GM18502 (cell line): ENCODE data around the gene CYCS.
"Not testable (repeated sequence)": the region's sequence is repeated elsewhere in the genome, so short reads cannot be mapped to it uniquely, and the experiment has no call there.

Experiments
- ATAC-seq: cut with Tn5 transposase; IDR thresholded peaks from one replicate; pipeline ENCODE4 v1.9.1; 2021; ENCODE audit warnings: mild to moderate bottlenecking; ENCODE audit not compliant: unreplicated experiment, poor library complexity

CYCS gene

DNA sequence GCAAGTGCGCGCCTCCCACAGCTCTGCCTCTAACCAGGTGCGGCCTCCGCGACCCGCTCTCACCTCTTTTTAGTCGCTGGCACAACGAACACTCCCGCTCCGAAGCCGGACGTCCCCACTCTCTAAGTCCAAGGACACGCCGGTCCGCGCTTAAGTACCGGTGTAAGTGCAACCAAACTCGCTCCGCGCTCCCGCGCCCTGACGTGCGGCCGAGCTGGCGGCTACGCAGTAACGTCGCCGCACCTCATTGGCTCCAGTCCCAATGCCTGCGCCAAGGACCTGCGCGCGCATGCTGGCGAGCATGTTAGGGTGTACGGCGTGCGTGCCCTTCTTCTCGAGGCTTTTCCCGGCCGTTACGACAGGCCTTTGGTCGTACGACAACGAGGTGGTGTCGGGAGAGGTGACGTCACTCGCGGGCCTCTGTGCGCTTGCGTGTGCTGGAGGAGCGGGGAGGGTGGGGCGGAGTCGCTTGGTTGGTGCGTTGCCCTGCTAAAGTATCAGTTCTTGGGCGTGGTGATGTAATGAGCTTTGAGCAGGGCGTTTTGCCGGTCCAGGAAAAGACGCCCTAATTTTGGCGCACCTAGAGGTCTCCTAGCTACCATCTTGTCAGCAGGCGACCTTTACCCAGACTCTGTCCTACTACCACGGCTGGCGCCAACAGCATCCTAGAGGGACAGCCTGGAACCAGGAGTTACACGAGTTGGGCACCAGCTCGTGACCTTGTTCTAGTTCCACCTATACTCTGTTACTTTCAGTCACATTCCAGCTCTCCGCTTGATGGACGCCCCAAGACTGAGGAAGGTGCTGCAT lies at the start of gene CYCS:
Gene CYCS (minus strand): TSS at position 124 of the 810 bp plus-strand sequence. CDS start 1,141 bp downstream, outside the sequence.
- ATAC-seq, result peak; percentile 94

DNA sequence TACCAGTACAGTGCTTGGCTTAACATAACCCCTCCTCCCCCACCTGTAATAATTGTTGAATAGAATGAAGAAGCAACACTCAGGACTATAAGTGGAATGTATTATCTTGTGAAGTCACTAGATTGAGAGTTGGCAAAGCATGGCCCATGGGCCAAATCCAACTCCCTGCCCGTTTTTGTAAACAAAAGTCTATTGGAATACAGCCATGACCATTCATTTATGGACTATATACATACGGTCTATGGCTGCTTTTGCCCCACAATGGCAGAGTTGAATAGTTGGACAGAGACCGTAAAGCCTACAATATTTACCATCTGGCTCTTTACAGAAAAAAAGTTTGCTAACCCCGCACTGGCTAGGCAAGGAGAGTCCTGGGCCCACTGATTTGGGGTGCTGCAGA lies 48.1 kb upstream of the CYCS start:
- no peak for ATAC-seq

DNA sequence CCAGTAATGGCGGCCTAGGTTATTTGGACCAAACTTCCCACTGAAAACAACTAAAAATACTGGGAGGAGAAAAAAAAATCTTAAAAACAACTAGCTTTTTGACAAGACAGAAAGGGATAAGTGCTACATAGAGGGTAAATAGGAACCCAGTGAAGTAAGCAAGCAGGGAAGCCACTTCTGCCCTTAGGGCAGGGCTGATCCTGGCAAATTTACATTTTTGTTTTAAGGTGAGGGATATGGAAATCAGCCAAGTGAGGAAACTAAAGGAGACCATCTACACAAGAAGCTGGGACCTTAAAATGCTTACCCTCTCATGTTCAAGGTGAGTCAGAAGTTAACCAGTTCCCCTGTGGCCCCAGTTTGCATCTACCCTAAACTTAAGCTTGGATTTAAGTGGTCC lies 46.5 kb upstream of the CYCS start:
- ATAC-seq, result no peak

DNA sequence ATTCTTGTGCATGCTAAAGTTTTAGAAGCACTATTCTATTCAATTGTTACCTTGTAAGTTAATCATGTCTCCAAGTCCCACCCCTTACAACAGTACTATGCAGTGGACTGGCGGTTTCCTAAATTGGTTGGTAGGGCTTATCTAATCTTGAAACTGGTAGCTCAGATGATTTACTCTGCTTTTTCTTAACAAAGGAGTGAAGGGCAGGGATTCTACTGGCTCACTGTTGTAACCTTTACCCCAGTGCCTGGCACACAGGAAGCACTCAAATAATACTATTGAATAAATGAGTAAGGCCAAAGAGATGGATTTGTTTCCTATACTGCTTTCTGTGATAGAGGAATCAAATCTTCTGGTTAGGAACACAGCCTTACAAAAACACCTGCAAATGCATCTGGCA lies 46.0 kb upstream of the CYCS start:
- ATAC-seq, result no peak

DNA sequence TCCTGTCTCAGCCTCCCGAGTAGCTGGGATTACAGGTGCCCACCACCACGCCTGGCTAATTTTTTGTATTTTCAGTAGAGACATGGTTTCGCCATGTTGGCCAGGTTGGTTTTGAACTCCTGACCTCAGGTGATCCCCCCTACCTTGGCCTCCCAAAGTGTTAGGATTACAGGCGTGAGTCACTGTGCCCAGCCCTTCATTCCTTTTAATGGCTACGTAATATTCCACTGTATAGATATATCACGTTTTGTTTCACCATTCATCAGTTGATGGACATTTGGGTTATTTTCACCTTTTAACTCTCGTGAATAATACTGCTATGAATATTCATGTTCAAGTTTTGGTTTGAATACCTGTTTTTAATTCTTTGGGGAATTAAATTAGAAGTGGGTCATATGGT lies 44.6 kb upstream of the CYCS start:
- no peak for ATAC-seq

DNA sequence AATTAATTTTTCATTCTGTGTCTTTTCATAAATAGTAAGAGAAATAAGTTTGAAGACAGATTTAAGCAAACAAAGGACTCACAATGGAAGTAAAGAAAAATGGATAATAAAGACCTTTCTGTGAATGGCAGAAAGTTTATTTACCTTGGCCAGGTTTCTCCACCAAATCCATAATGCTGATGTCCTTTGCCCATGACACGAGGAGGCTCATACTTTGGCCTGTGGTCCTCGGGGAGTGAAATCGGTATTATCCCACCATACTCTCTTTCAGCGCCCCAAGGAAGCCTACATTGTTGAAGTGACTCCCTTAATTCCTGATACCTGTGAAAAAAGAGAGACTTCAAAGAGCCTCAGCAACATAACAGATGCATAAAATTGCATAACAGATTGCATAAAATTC lies 43.1 kb upstream of the CYCS start:
- ATAC-seq, result no peak

DNA sequence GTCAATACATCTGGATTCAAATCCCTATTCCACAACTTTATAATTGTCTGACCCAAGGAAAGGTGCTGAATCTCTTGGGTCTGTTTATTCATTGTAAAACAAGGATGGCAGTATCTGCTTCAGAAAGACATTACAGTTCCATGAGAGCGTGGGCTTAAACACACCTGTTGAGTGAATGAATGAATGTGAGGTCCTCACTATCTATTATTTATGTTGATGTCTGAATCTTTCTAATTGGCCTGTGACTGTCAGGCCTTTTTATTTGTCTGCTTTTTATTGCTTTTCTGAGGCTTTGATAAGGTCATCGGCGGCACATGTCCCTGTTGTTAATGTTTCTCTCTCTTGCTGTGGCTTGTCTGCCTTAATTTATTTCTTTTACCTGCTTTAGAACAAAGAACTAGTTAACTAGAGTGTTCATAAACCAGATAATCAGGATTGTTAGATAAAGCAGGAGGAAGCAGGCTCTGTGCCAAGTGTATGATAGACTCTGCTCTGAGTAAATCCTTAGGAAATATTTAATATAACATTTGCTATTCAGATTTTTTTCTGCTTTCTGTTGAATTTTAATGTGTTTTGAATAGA lies 42.3 kb upstream of the CYCS start:
- no peak for ATAC-seq

DNA sequence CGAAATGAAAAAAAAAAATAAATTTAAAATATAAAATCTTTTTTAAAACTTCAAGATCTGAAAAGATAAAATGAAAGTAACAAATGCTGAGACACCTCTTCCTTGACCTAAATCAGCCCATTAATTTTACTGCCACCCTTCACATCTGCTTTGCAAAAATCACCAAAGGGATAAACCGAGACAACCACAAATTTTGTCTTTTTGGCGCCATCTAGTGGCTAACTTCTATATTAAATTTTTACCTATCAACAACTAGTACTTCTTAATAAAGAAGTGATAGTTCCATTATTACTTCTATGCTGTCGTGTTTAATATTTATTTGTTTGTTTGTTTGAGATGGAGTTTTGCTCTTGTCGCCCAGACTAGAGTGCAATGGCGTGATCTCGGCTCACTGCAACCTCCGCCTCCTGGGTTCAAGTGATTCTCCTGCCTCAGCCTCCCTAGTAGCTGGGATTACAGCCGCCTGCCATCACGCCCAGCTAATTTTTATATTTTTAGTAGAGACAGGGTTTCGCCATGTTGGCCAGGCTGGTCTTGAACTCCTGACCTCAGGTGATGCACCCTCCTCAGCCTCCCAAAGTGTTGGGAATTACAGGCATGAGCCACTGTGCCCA lies 35.0 kb upstream of the CYCS start:
- not testable (repeated sequence) for ATAC-seq

DNA sequence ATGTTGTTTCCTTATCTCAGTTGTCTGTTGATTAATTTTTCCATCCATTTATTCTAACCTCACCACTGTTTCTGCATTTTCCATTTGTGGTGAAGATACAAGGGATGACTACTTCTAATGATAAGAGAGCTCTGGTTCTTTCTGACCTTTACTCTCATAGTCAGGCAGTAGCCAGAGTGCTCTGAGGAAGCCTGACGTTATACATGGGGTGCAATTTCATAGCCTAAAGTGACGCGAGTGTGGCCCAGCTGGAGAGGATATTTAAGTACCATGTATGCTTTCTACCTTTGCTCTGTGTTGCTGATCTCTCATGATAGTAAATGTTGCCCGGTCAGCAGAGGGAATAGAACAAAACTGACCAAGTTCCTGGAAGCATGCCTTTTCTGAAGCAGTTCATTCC lies 33.9 kb upstream of the CYCS start:
- no peak for ATAC-seq

DNA sequence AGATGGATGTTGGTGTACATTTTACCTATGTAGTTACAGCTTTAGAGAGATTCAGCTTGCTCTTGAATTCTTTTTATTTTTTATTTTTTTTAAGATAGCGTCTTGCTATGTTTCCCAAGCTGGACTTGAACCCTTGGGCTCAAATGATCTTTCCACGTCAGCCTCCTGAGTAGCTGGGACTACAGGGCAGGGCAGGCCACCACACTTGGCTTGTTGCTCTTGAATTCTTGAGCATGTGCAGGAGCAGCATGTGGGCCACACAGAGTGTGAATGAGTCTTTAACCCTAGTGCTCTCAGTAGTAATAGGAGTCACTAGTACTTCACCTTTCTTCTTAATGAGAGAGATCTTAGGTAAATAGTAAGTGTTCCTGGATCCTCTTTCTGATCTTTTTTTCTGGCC lies 26.7 kb upstream of the CYCS start:
- ATAC-seq, result no peak

DNA sequence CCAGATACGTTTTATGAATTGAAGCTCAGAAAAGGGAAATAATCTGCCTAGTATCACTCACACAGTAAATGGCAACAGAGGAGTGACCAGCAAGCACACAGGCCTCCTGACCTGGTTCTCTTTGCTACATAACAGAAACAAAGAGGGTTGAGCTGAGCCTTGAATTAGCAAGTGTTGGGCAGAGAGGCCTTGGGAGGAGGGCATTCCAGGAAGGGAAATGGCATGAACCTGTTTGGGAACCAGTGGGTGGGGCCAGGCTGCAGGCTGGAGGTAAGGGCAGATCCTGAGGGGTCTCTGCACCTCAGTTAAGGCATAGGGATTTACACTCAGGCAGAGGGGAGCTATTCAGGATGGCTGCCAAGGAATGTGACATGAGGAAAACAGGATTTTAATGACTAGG lies 24.8 kb upstream of the CYCS start:
- ATAC-seq, result no peak

DNA sequence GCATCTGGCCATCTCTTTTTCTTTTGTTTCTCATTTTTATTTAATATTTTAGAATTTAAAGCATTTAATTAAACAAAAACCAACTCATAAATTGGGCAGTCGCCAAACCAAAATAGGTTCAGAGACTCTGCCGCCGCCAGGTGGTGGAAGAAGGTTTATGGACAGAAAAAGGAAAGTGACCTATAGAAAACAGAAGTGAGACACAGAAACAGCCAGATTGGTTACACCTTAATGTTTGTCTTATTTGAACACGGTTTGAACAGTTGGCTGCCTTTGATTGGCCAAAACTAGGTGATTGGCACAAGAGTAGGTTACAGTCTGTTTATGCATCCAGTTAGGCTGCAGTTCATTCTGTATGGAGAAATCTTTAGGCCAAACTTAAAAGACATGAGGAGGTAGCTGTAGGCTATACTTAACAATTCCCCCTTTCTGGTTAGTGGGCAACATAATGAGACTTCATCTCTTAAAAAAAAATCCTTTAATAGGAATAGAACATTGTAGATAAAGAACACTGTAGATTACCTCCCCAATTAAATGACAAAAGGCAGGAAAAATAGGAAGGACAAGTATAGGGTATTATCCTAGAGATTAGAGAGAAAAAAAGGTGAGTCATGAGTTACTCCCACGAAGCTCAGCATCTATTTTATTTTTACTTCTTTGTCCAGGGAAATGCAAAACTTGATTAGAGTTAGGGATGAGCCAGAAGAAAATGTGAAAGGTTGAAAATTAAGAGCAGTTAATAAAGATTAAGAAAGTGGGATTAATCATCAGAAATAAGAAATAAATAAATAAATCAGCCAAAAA lies 23.9 kb upstream of the CYCS start:
- ATAC-seq, result no peak

DNA sequence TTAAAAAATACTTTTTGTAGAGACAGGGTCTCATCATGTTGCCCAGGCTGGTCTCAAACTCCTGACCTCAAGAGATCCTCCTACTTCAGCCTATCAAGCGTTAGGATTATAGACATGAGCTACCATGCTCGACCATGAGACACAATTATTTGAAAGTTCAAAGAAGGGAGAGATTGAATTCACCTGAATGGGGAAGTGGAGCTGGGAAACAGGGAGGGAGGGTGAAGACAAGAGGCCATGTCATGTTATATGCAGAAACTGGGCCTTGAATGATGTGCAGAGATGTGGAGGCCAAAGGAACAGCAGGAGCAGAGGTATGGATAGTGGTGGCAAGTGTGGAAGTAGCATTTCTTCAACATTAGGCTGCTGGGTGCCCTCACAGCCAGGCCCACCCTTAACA lies 18.7 kb upstream of the CYCS start:
- ATAC-seq, result no peak

DNA sequence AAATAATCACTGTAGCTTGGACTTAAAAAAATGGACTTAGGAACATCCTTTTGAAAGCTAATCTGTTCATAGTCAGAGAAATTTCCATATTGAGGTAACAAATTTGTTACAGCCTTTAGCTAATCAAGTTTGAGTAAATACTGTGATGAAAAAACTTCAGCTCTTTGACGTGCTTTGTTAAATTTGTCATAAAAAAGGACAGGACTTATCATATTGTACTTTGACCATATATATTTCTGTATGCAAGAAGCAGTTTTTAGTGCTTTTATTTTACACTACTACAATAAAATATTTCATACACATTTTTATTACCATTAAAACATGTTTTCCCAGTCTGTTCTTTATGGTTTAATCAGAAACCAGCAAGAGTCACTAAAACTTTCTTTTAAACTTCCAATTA lies 14.5 kb upstream of the CYCS start:
- no peak for ATAC-seq

DNA sequence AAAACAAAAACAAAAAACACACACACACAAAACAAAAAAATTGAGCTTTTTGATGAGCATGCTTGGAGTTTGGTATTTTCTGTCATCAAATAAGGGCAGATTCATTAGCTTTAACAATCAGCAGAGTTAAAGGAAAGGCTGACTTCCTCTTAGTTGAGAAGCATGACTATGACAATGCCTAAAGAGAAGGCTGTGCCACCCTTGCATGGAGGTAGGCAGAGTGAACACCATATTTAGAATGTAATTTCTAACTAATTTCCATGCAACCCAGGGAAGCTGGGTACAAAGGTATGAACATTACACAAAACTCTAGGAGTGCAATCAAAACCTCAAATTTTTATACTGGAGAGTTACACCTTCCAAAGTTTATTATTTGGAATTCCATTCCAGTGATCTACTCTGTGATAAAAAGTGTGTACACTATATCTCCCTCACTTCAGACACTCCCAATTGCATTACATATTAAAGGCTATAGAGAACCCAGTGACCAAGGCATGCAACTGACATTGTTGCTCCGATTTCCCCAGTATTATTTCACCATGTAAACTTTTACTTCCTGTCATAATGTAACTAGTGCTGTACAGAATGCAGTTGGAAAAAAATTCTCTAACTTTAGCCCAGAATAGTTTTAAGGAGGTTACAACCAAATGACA lies 9.4 kb upstream of the CYCS start:
- no peak for ATAC-seq

DNA sequence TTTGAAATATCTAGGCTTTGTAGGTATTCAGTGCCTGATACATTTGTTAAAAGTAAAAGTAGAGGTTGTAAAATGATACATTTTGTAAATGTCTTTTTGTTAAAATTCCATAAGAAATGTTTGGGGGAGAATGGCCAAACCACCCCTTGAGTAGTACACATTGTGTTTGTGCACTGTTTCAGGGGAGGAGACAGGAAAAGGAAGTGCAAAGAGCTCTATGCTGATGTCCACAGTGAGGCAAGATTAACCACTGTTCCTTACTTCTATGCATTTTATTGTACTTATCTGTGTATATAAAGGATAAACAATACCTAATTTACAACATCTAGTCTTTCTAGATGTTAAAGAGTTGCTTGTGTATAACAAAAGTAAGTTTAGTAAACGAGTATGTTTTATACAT lies 7.4 kb upstream of the CYCS start:
- ATAC-seq, result no peak

DNA sequence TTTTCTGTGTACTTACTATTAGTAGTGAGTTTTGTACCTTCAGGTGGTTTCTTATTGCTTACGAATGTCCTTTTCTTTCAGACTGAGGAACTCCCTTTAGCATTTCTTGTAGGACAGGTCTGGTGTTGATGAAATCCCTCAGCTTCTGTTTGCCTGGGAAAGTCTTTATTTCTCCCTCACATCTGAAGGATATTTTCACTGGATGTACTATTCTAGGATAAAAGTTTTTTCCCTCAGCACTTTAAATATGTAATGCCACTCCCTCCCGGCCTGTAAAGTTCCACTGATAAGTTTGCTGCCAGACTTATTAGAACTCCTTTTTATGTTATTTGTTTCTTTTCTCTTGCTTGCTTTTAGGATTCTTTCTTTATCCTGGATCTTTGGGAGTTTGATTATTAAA lies 1.7 kb upstream of the CYCS start:
- no peak for ATAC-seq

DNA sequence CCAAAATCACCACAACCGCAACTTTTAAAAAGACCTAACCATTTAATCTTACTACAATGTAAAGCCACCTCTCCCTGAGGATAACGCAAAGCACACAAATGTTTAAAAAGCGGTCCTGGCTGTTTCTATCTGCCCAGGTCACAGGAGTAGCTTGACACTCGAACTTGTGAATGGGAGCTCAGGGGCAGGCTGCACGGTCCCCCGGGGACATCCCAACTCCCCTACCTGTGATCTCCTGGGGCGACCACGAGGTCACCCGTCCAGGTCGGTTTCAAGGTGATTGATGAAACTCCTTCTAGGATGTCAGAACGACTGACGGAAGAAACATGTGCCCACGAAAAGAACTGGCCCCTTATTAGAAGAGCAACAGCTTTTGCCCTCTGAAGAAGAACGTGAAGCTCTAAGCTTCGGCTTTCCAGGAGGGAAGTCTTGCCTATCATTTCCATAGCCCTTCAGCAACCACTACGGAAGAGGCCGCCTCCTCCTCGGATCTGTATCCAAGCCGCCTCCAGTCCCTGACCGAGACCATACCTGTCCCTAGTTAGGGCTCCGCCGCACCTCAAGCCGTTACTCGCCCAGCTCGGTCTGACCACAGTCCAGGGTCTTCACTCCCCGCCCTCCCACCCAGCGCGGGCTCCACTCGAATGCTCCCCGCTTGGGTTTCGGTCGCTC lies 459 bp downstream of the CYCS start:
- ATAC-seq, result no peak

DNA sequence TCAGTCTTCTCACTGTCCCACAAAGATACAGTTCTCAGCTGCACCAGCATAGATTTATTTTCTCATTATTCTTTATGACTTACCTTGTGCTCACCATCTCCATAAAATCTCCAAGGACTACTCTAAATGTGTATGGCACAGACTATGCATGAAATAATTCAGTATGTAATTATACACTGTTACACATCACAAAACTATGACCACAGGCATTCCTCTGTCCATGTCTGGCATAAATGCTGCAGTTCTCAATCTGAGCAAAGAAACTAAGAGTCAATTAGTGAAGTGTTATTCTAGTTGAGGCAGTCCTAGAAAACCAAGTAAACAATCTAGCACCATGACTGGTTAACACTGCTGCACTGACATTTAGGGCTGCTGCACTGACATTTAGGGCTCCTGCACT lies 2.7 kb downstream of the CYCS start:
- no peak for ATAC-seq

DNA sequence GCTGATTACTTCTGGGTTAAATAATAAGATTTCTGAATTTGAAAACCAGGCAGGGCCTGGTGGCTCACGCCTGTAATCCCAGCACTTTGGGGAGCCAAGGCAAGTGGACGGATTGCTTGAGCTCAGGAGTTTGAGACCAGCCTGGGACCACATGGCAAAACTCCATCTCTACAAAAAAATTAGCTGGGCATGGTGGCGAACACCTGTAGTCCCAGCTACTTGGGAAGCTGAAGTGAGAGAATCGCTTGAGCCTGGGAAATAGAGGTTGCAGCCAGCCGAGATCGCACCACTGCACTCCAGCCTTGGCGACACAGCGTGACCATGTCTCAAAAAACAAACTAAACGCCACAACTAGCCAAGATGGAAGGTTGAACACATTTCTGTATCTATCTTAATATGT lies 3.5 kb downstream of the CYCS start:
- no peak for ATAC-seq
